Kidney (tissue), 14 donors: Measurements from ENCODE around the gene MS4A14. TPM values are rescaled to one million over a fixed set of nuclear protein-coding genes. Genes with fewer than 3 reads are reported as not detected.
A peak's percentile ranks its signal among the peaks of the same experiment; 100 is the strongest.
"Not testable (repeated sequence)": the region's sequence is repeated elsewhere in the genome, so short reads cannot be mapped to it uniquely, and the experiment has no call there.

Experiments
- DNase-seq, 5 donors: peaks; one replicate each; pipeline ENCODE4 v3.0.0-alpha.2; 2013 to 2020
- FAIRE-seq: peaks from 2 replicates; lab custom pipeline; 2012; peaks lifted over from hg19 to GRCh38; lab: Jason Lieb, UNC
- H3K27ac ChIP-seq, 2 donors: one replicate each; pipeline ENCODE4 v1.7.0; 2013; ENCODE audit warnings: low read depth in 2 of 2, low read length in 2 of 2, inconsistent platforms in 1 of 2
- H3K27me3 ChIP-seq: one replicate; pipeline ENCODE4 v1.7.1; 2013; ENCODE audit warnings: low read length, inconsistent platforms; ENCODE audit not compliant: control insufficient read depth, insufficient read depth
- H3K36me3 ChIP-seq, 3 donors: one replicate each; pipeline versions ENCODE4 v1.7.0 to v1.7.1; 2013; ENCODE audit warnings: low read length in 3 of 3, control low read depth in 1 of 3, inconsistent platforms in 1 of 3; ENCODE audit not compliant: insufficient read depth in 3 of 3, control insufficient read depth in 2 of 3
- H3K4me1 ChIP-seq, 3 donors: one replicate each; pipeline versions ENCODE4 v1.7.0 to v1.7.1; 2013; ENCODE audit warnings: low read length in 3 of 3, inconsistent platforms in 1 of 3, low read depth in 1 of 3; ENCODE audit not compliant: control insufficient read depth in 2 of 3, insufficient read depth in 2 of 3
- H3K4me3 ChIP-seq, 3 donors: one replicate each; pipeline versions ENCODE4 v1.7.0 to v1.8.1; 2013; ENCODE audit warnings: low read length in 3 of 3, control low read depth in 1 of 3, inconsistent platforms in 1 of 3
- H3K9ac ChIP-seq, 3 donors: one replicate each; pipeline versions ENCODE4 v1.7.0 to v1.7.1; 2013; ENCODE audit warnings: low read length in 3 of 3, control low read depth in 1 of 3, inconsistent platforms in 1 of 3
- H3K9me3 ChIP-seq, 3 donors: one replicate each; pipeline versions ENCODE4 v1.7.0 to v1.7.1; 2013; ENCODE audit warnings: low read length in 3 of 3, control low read depth in 1 of 3, inconsistent platforms in 1 of 3; ENCODE audit not compliant: control insufficient read depth in 2 of 3, insufficient read depth in 1 of 3
- CTCF ChIP-seq: IDR thresholded peaks from 3 replicates; pipeline ENCODE4 v1.5.1; 2012; ENCODE audit warnings: mild to moderate bottlenecking, moderate library complexity, borderline replicate concordance; ENCODE audit not compliant: insufficient read depth; ENCODE audit errors: extremely low read depth
- intact Hi-C: fragments of 100-400 bp; cut with DNase I; formaldehyde crosslinking; loops from one replicate; pipeline ENCODE4 v1.11.1; 2022
- polyA plus RNA-seq: library from polyadenylated mRNA; stranded (reverse); fragments of 350-450 nt; fragmentation: Illumina TruSeq; extraction: RNeasy Lipid Tissue Mini Kit (QIAGEN cat#74804); gene quantifications from one replicate; pipeline ENCODE4 v1.2.3, GENCODE V29; 2014; ENCODE audit warnings: low read depth, low replicate concordance; ENCODE audit not compliant: insufficient read depth
- total RNA-seq: library from RNA; stranded (reverse); fragmentation: NEBNext Ultra II Directional; extraction: Animal tissue kit (Norgen Biotek cat#: 25700); gene quantifications from one replicate; pipeline ENCODE4 v1.2.1, GENCODE V29; 2021
- donor health status: control.
- donor health status: control.
- donor health status: control.
- donor health status: control.
- donor health status: control.
- donor health status: DM: yes; HTN: yes; CAD: no.
- donor health status: Normal renal cell carcinoma (clear cell type).

Gene MS4A14
- total and polyA plus RNA-seq, 2 donors from 2014 or later: 0.34 to 2.1 TPM

- no peak overlapping the region for H3K9ac ChIP-seq
- DNase-seq: peak in 4 of 5 donors; percentile 56 to 87 (median 74)
- no peaks in the 10 kb centered on the region for H3K27me3 ChIP-seq
- intact Hi-C loops: no loop called here
- H3K27ac ChIP-seq: no peak overlapping the region
- no peaks in the 10 kb centered on the region for H3K4me1 ChIP-seq
- H3K4me3 ChIP-seq: no peak overlapping the region
- peak; percentile 86 for TF ChIP-seq CTCF
- FAIRE-seq: peak; percentile 74
- no peaks in the 10 kb centered on the region for H3K36me3 ChIP-seq
- peaks cover 0 to 17% (median 0%) of the 10 kb centered on the region in 3 donors for H3K9me3 ChIP-seq
These were observed 32.5 kb upstream of the MS4A14 start for GRCh38 chr11:60363542-60364470.

GRCh38 chr11:60366262-60366904 is 29.9 kb upstream of the MS4A14 start:
- DNase-seq, intact Hi-C loops, H3K4me3 ChIP-seq: not testable (repeated sequence)

GRCh38 chr11:60367009-60367408 is 29.2 kb upstream of the MS4A14 start:
- Histone ChIP-seq H3K9me3 (no peaks in the 10 kb centered on the region), H3K27ac (no peak overlapping the region), H3K36me3 (no peaks in the 10 kb centered on the region), H3K4me3 (no peak overlapping the region), H3K9ac (no peak overlapping the region), H3K4me1 (no peaks in the 10 kb centered on the region), H3K27me3 (no peaks in the 10 kb centered on the region)
- intact Hi-C loops: no loop called here
- DNase-seq: no peak
- no peak for FAIRE-seq
- TF ChIP-seq CTCF: no peak

More at GRCh38 chr11:60366262-60366904, 29.9 kb upstream of the MS4A14 start:
- not testable (repeated sequence) for FAIRE-seq, H3K9me3 ChIP-seq, H3K27me3 ChIP-seq, H3K4me1 ChIP-seq, H3K27ac ChIP-seq, H3K36me3 ChIP-seq, H3K9ac ChIP-seq

GRCh38 chr11:60367896-60368295 is 28.4 kb upstream of the MS4A14 start:
- no peaks in the 10 kb centered on the region for H3K4me1 ChIP-seq
- no peak overlapping the region for H3K27ac ChIP-seq
- no peak for FAIRE-seq
- no peak overlapping the region for H3K9ac ChIP-seq
- DNase-seq: no peak
- no peaks in the 10 kb centered on the region for H3K36me3 ChIP-seq
- no peaks in the 10 kb centered on the region for H3K27me3 ChIP-seq
- no peak for TF ChIP-seq CTCF
- intact Hi-C loops: no loop called here
- H3K9me3 ChIP-seq: no peaks in the 10 kb centered on the region
- no peak overlapping the region for H3K4me3 ChIP-seq
